G401 (cell line): ENCODE measurements around the gene GPC1. TPM values are rescaled to one million over a fixed set of nuclear protein-coding genes. Genes with fewer than 3 reads are reported as not detected.

Source experiments
- total RNA-seq: library from RNA; depleted of rRNA; stranded (reverse); fragments of >200 nt; shearing (Covaris generic); gene quantifications from 2 replicates; pipeline ENCODE4 v1.2.3, GENCODE V29; 2014; rRNA removed

GPC1 gene
- total RNA-seq, 1 experiment from 2014 or later = 39.1 TPM

Other genes with a start within 250 kb of the GPC1 start
- gene ANKMY1, start 122.3 kb downstream of the GPC1 start, total RNA-seq = 8.6 and 14.7 TPM in 2 replicates
- 4.9 and 5.3 TPM in 2 replicates for gene DUSP28, start 124.7 kb downstream of the GPC1 start, total RNA-seq
- 3.3 and 5.6 TPM in 2 replicates for gene RNPEPL1, start 132.8 kb downstream of the GPC1 start, total RNA-seq
- gene CAPN10, start 151.1 kb downstream of the GPC1 start, total RNA-seq = 37.6 and 43.0 TPM in 2 replicates
- gene GPR35, start 189.8 kb downstream of the GPC1 start, total RNA-seq = 0.86 TPM in 1 of 2 replicates, not detected in the other
- gene AQP12B, start 247.2 kb downstream of the GPC1 start, total RNA-seq = not detected in 2 replicates